Smooth muscle cell (in vitro differentiated cells): Measurements from ENCODE around the gene SEMA4F. TPM values are rescaled to one million over a fixed set of nuclear protein-coding genes. Genes with fewer than 3 reads are reported as not detected.

ENCODE experiments used
- DNase-seq: peaks from one replicate; lab custom pipeline; 2025; ENCODE audit not compliant: unreplicated experiment; lab: John Stamatoyannopoulos, UW
- H2AFZ ChIP-seq: fragments of 200-600 bp; sonication (generic); 2 replicates; pipeline ENCODE4 v1.6.0; 2016; ENCODE audit warnings: antibody characterized with exemption, low read depth, mild to moderate bottlenecking
- H3F3A ChIP-seq: fragments of 200-600 bp; sonication (generic); 2 replicates; pipeline ENCODE4 v1.6.0; 2017; ENCODE audit warnings: antibody characterized with exemption, low read depth
- H3K27ac ChIP-seq: fragments of 200-600 bp; sonication (generic); 2 replicates; pipeline ENCODE4 v1.5.1; 2016; ENCODE audit warnings: low read depth, mild to moderate bottlenecking
- H3K27me3 ChIP-seq: fragments of 200-600 bp; sonication (generic); 2 replicates; pipeline ENCODE4 v1.6.1; 2016; ENCODE audit warnings: low read depth, mild to moderate bottlenecking
- H3K36me3 ChIP-seq: fragments of 200-600 bp; sonication (generic); 2 replicates; pipeline ENCODE4 v1.5.1; 2016; ENCODE audit warnings: low read depth
- H3K4me1 ChIP-seq: fragments of 200-600 bp; sonication (generic); 2 replicates; pipeline ENCODE4 v1.5.1; 2016; ENCODE audit warnings: low read depth
- H3K4me2 ChIP-seq: fragments of 200-600 bp; sonication (generic); 2 replicates; pipeline ENCODE4 v1.6.0; 2016; ENCODE audit warnings: mild to moderate bottlenecking
- H3K4me3 ChIP-seq: fragments of 200-600 bp; sonication (generic); 2 replicates; pipeline ENCODE4 v1.5.1; 2016; ENCODE audit warnings: mild to moderate bottlenecking
- H3K79me2 ChIP-seq: fragments of 200-600 bp; sonication (generic); 2 replicates; pipeline ENCODE4 v1.6.0; 2016; ENCODE audit warnings: low read depth, mild to moderate bottlenecking
- H3K9ac ChIP-seq: fragments of 200-600 bp; sonication (generic); 2 replicates; pipeline ENCODE4 v1.6.0; 2016; ENCODE audit warnings: low read depth
- H3K9me3 ChIP-seq: fragments of 200-600 bp; sonication (generic); replicated peaks from 2 replicates; pipeline ENCODE4 v1.5.1; 2016; ENCODE audit warnings: low read depth
- H4K20me1 ChIP-seq: fragments of 200-600 bp; sonication (generic); 2 replicates; pipeline ENCODE4 v1.6.0; 2016; ENCODE audit warnings: low read depth
- CTCF ChIP-seq: fragments of 200-600 bp; sonication (generic); IDR thresholded peaks from 2 replicates; pipeline ENCODE4 v1.5.1; 2017; ENCODE audit warnings: borderline replicate concordance, mild to moderate bottlenecking, antibody characterized with exemption; ENCODE audit not compliant: insufficient read depth, poor library complexity, severe bottlenecking
- WGBS: methylation state at CpG from one replicate; pipeline ENCODE4 v1.1.7; 2016; ENCODE audit warnings: low lambda C conversion rate; 5-methylcytosine and 5-hydroxymethylcytosine counted together
- polyA plus RNA-seq: library from polyadenylated mRNA; unstranded; fragments of >200 nt; fragmentation: Nextera tagmentation; extraction: Ambion mirVana; gene quantifications from 2 replicates; pipeline ENCODE4 v1.2.1, GENCODE V29; 2016
- total RNA-seq: library from RNA; depleted of rRNA; stranded (reverse); fragments of >200 nt; gene quantifications from 2 replicates; pipeline ENCODE4 v1.2.3, GENCODE V29; 2014

SEMA4F gene
- total RNA-seq, result 8.5 and 10.1 TPM in 2 replicates
- 14.2 and 16.7 TPM in 2 replicates for polyA plus RNA-seq

GRCh38 chr2:74653985-74654882, at the start of gene SEMA4F:
SEMA4F (plus strand) TSS chr2:74654247; CDS start chr2:74654377, 130 bp downstream.
- TF ChIP-seq CTCF, result no peak
- Histone ChIP-seq H3K9me3 (no peaks in the 10 kb centered on the region), H3K27ac (no peak within 1 kb of the TSS), H2AFZ (peak within 1 kb of the TSS; percentile 56), H3F3A (no peaks in the 10 kb centered on the region), H3K79me2 (no peaks in the 10 kb centered on the region), H3K4me1 (peaks cover 7% of the 10 kb centered on the region), H3K4me3 (peak within 1 kb of the TSS; percentile 68), H3K9ac (peak within 1 kb of the TSS; percentile 59), H4K20me1 (no peaks in the 10 kb centered on the region), H3K36me3 (no peaks in the 10 kb centered on the region), H3K4me2 (peak within 1 kb of the TSS; percentile 90), H3K27me3 (no peaks in the 10 kb centered on the region)
- WGBS, result 5% methylated on average over 32 of the region's 79 CpGs
- DNase-seq, result peak; percentile 70

DNA sequence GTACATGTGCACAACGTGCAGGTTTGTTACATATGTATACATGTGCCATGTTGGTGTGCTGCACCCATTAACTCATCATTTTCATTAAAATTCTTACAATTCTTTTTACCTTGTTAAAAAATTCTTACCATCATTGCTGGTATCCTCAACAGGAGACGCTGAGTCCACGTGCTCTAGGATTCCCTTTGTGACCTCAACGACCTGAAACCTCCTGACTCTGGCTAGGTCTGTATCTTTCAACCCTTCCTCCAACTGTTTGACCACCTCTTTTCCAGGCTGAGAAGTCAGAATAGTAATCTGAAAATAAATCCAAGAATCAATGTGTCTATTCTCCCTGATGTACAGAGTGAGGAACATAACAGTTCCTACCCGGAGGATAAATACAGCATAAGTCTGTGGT, 47.1 kb upstream of the SEMA4F start:
- no peaks in the 10 kb centered on the region for H3K9me3 ChIP-seq
- WGBS, result 79% methylated on average over 5 of the region's 5 CpGs

GRCh38 chr2:74617122-74617521, 36.9 kb upstream of the SEMA4F start:
- WGBS, result 15% methylated on average over 3 of the region's 3 CpGs
- H3K27me3 ChIP-seq, result peaks cover 15% of the 10 kb centered on the region
- H3K4me2 ChIP-seq, result peak overlapping the region; percentile 34
- H3K9ac ChIP-seq, result no peak overlapping the region
- peaks cover 3% of the 10 kb centered on the region for H3K4me1 ChIP-seq
- peak overlapping the region; percentile 42 for H3K27ac ChIP-seq
- no peak overlapping the region for H2AFZ ChIP-seq
- no peaks in the 10 kb centered on the region for H3F3A ChIP-seq
- H3K9me3 ChIP-seq, result no peaks in the 10 kb centered on the region
- no peak for TF ChIP-seq CTCF
- DNase-seq, result no peak
- H3K79me2 ChIP-seq, result no peaks in the 10 kb centered on the region
- H3K4me3 ChIP-seq, result no peak overlapping the region
- no peaks in the 10 kb centered on the region for H4K20me1 ChIP-seq
- H3K36me3 ChIP-seq, result no peaks in the 10 kb centered on the region

More for the DNA sequence above, 47.1 kb upstream of the SEMA4F start:
- TF ChIP-seq CTCF, result no peak
- Histone ChIP-seq H3K4me3 (no peak overlapping the region), H3K4me1 (no peaks in the 10 kb centered on the region), H3K27me3 (no peaks in the 10 kb centered on the region), H4K20me1 (no peaks in the 10 kb centered on the region), H3K4me2 (no peak overlapping the region), H3K79me2 (no peaks in the 10 kb centered on the region), H3K27ac (no peak overlapping the region), H3K9ac (no peak overlapping the region), H2AFZ (no peak overlapping the region), H3K36me3 (no peaks in the 10 kb centered on the region), H3F3A (no peaks in the 10 kb centered on the region)
- DNase-seq, result no peak
